ENCODE data around the gene SPATA24.

DNA sequence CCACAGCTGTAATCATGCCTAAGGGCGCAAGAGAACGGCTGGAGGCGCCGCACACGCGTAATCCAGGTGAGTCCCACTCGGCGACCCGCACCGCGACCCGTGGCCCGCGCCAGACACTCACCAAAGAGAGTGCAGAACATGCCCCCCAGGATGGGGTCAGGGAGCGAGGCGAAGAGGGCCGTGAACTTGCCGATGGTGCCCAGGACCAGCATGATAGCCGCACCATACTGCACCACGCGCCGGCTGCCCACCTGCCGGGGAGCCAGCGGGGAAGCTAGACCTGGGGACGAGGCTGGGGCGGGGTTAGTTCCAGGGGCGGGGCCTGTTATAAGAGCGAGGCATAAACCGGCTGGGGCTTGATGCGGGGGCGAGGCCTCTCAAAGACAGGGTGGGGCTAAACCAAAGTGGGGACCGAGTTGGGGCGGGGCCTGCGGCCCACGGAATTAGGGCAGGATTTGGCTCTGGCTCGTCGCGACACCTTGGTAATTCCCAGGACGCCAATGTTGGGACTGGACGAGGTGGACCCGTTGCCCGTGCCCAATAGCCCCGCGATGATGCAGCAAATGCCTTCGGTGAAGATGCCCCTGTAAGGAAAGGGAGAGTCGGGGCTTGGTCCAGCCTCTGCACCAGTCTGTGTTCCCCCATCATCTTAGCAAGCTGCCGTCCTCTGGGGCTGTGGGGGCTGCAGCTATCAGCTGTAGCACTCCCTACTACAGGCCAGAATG, 25.6 kb downstream of the SPATA24 start:
- no peak for TF ChIP-seq POLR2A (IDR thresholded peaks at IDR 0.05; ENCODE audit: low read length)
- no peak for TF ChIP-seq GATA1 (IDR thresholded peaks at IDR 0.05; ENCODE audit: low read depth, low read length)

Data from erythroblast (primary cell).